Vagina (tissue), 2 donors: ENCODE measurements around the gene NHERF1.

Source experiments
- CTCF ChIP-seq, 3 experiments: fragments of 450-650 bp in 2 of 3; fragments of 200-600 bp in 1 of 3; sonication (generic) in 1 of 3; IDR thresholded peaks; one replicate each; pipeline ENCODE4 v1.5.1; 2017 to 2019; ENCODE audit warnings: antibody characterized with exemption in 3 of 3, mild to moderate bottlenecking in 2 of 3, moderate library complexity in 2 of 3
- POLR2A ChIP-seq, 2 donors: fragments of 450-650 bp; IDR thresholded peaks; one replicate each; pipeline ENCODE4 v1.6.1; 2017; ENCODE audit warnings: antibody characterized with exemption in 2 of 2, mild to moderate bottlenecking in 2 of 2, moderate library complexity in 2 of 2

GRCh38 chr17:74763565-74764387 lies 15.3 kb downstream of the NHERF1 start:
- TF ChIP-seq CTCF (IDR thresholded peaks at IDR 0.05) = no peak
- TF ChIP-seq POLR2A (IDR thresholded peaks at IDR 0.05) = no peak
